K562 (cell line): ENCODE data around the gene SHANK3. TPM values are rescaled to one million over a fixed set of nuclear protein-coding genes. Genes with fewer than 3 reads are reported as not detected.

Source experiments
- ATAC-seq: fragments of 200-7000 bp; cut with Tn5 transposase; 3 replicates; pipeline ENCODE4 v1.9.1; 2020; ENCODE audit warnings: moderate library complexity
- BruUV-seq: library from RNA; stranded (reverse); fragments of 400-500 nt; replicated peaks from 2 replicates; lab custom pipeline; 2021; lab: Mats Ljungman, UMichigan
- CTCF ChIA-PET: fragments of 300-600 bp; formaldehyde crosslinking; extraction: SDS; loops from one replicate; lab custom pipeline; 2021; ENCODE audit warnings: low intra/inter-chr PET ratio; lab: Yijun Ruan, JAX
- POLR2A ChIA-PET: fragments of 300-600, 350-650 bp; sonication (Branson Sonifier 250); formaldehyde crosslinking; extraction: SDS; loops from one replicate; lab custom pipeline; 2021; ENCODE audit warnings: antibody characterized with exemption, inconsistent platforms; lab: Yijun Ruan, JAX
- DNase-seq, 4 experiments: peaks; one replicate each; pipeline versions ENCODE4 v3.0.0 to v3.0.0-alpha.2; 2011 to 2018; ENCODE audit warnings: low spot score in 3 of 4, mixed read lengths in 3 of 4; ENCODE audit errors: extremely low read depth in 1 of 4
- FAIRE-seq: peaks from 2 replicates; lab custom pipeline; 2011; peaks lifted over from hg19 to GRCh38; lab: Jason Lieb, UNC
- H2AFZ ChIP-seq: 2 replicates; pipeline ENCODE4 v1.6.0; 2011; ENCODE audit warnings: low read depth, low read length, control low read depth, inconsistent platforms
- H3K27ac ChIP-seq: fragments of 200-600 bp; 3 replicates; pipeline ENCODE4 v1.8.0; 2011; ENCODE audit warnings: low read depth, mild to moderate bottlenecking, control low read depth, inconsistent platforms, low read length, moderate library complexity, mixed read lengths; ENCODE audit errors: extremely low read depth
- H3K27me3 ChIP-seq, 2 experiments: fragments of 300-600 bp in 1 of 2; 2 replicates in 1 of 2; 3 replicates in 1 of 2; pipeline versions ENCODE4 v1.6.0 to v1.8.0; 2011; ENCODE audit warnings: inconsistent platforms in 2 of 2, low read length in 2 of 2, mild to moderate bottlenecking in 1 of 2, mixed read lengths in 1 of 2, moderate library complexity in 1 of 2; ENCODE audit not compliant: control insufficient read depth in 2 of 2, insufficient read depth in 2 of 2
- H3K36me3 ChIP-seq: fragments of 300-600 bp; 3 replicates; pipeline ENCODE4 v1.8.0; 2011; ENCODE audit warnings: mild to moderate bottlenecking, low read length, inconsistent platforms; ENCODE audit not compliant: control insufficient read depth, insufficient read depth
- H3K4me1 ChIP-seq, 2 experiments: fragments of 200-600 bp in 1 of 2; replicated peaks in 1 of 2; 2 replicates in 1 of 2; 3 replicates in 1 of 2; pipeline versions ENCODE4 v1.5.1 to v1.8.0; 2011; ENCODE audit warnings: inconsistent platforms in 2 of 2, low read length in 2 of 2, mild to moderate bottlenecking in 1 of 2, mixed read lengths in 1 of 2, moderate library complexity in 1 of 2; ENCODE audit not compliant: control insufficient read depth in 2 of 2, insufficient read depth in 2 of 2
- H3K4me2 ChIP-seq: 2 replicates; pipeline ENCODE4 v1.6.1; 2011; ENCODE audit warnings: low read length, control low read depth, inconsistent platforms, mixed read lengths; ENCODE audit not compliant: insufficient read depth
- H3K4me3 ChIP-seq: fragments of 200-600 bp; sonication (generic), shearing (Covaris generic); 2 replicates; pipeline ENCODE4 v1.5.1; 2016; ENCODE audit warnings: control low read depth, inconsistent platforms
- H3K79me2 ChIP-seq: fragments of 200-600 bp; 3 replicates; pipeline ENCODE4 v1.8.0; 2011; ENCODE audit warnings: low read length, inconsistent platforms; ENCODE audit not compliant: control insufficient read depth, insufficient read depth
- H3K9ac ChIP-seq, 2 experiments: 2 replicates each; pipeline versions ENCODE4 v1.6.0 to v1.6.1; 2011; ENCODE audit warnings: low read depth in 2 of 2, low read length in 2 of 2, control low read depth in 1 of 2, inconsistent platforms in 1 of 2, mild to moderate bottlenecking in 1 of 2, mixed read lengths in 1 of 2; ENCODE audit not compliant: insufficient read depth in 1 of 2
- H3K9me1 ChIP-seq: one replicate; pipeline ENCODE4 v1.6.0; 2011; ENCODE audit warnings: inconsistent platforms, mild to moderate bottlenecking, low read length, moderate library complexity; ENCODE audit not compliant: control insufficient read depth, insufficient read depth
- H3K9me3 ChIP-seq: replicated peaks from 2 replicates; pipeline ENCODE4 v1.5.1; 2011; ENCODE audit warnings: low read depth, low read length, inconsistent platforms; ENCODE audit not compliant: control insufficient read depth, insufficient read depth
- H4K20me1 ChIP-seq: replicated peaks from 2 replicates; pipeline ENCODE4 v1.6.1; 2011; ENCODE audit warnings: low read length, inconsistent platforms, mixed read lengths; ENCODE audit not compliant: control insufficient read depth, insufficient read depth
- DLX4 ChIP-seq: fragments of 250-450 bp; sonication (Bioruptor Pico); IDR thresholded peaks from 2 replicates; pipeline ENCODE4 v1.6.1; 2021; ENCODE audit warnings: mild to moderate bottlenecking
- DMBX1 ChIP-seq: fragments of 250-450 bp; sonication (Bioruptor Pico); IDR thresholded peaks from 2 replicates; pipeline ENCODE4 v1.8.0; 2022; ENCODE audit warnings: inconsistent platforms, mild to moderate bottlenecking, moderate library complexity, borderline replicate concordance
- DNMT1 ChIP-seq: fragments of 450-650 bp; IDR thresholded peaks from 2 replicates; pipeline ENCODE4 v1.6.1; 2016; ENCODE audit warnings: antibody characterized with exemption, mild to moderate bottlenecking
- IRF1 ChIP-seq: sonication (generic); formaldehyde crosslinking; IDR thresholded peaks from 2 replicates; pipeline ENCODE4 v1.8.0; 2022; ENCODE audit warnings: missing genetic modification reagents, mild to moderate bottlenecking, borderline replicate concordance
- MYNN ChIP-seq, 2 experiments: sonication (generic); formaldehyde crosslinking in 1 of 2; IDR thresholded peaks; 2 replicates each; pipeline versions ENCODE4 v1.5.0 to v1.6.1; 2016 to 2020; ENCODE audit warnings: antibody characterized with exemption in 1 of 2, missing genetic modification reagents in 1 of 2
- PCBP1 ChIP-seq: fragments of 200-400 bp; formaldehyde crosslinking; IDR thresholded peaks from 2 replicates; pipeline ENCODE4 v1.6.1; 2018; ENCODE audit warnings: mild to moderate bottlenecking, low read depth, low read length; ENCODE audit not compliant: poor library complexity, severe bottlenecking
- PHB2 ChIP-seq: fragments of 450-650 bp; IDR thresholded peaks from 2 replicates; pipeline ENCODE4 v1.6.1; 2017; ENCODE audit warnings: low read depth
- SRSF9 ChIP-seq: fragments of 200-400 bp; formaldehyde crosslinking; IDR thresholded peaks from 2 replicates; pipeline ENCODE4 v1.6.1; 2017; ENCODE audit warnings: low read depth, low read length, borderline replicate concordance
- TARDBP ChIP-seq: fragments of 450-650 bp; IDR thresholded peaks from 2 replicates; pipeline ENCODE4 v1.6.1; 2016
- THRAP3 ChIP-seq: fragments of 450-650 bp; IDR thresholded peaks from 2 replicates; pipeline ENCODE4 v1.6.1; 2016; ENCODE audit warnings: mild to moderate bottlenecking, inconsistent platforms, borderline replicate concordance
- VEZF1 ChIP-seq: fragments of 200-800 bp; sonication (Bioruptor generic); IDR thresholded peaks from 2 replicates; pipeline ENCODE4 v1.6.1; 2017; ENCODE audit warnings: missing genetic modification characterization, missing compliant biosample characterization
- ZNF212 ChIP-seq: fragments of 450-650 bp; formaldehyde crosslinking; IDR thresholded peaks from 2 replicates; pipeline ENCODE4 v1.4.0; 2020; ENCODE audit warnings: mild to moderate bottlenecking
- ZNF263 ChIP-seq: sonication (generic); formaldehyde crosslinking; IDR thresholded peaks from 2 replicates; pipeline ENCODE4 v1.8.0; 2022; ENCODE audit warnings: mild to moderate bottlenecking, missing genetic modification reagents, borderline replicate concordance
- ZNF830 ChIP-seq: fragments of 250-450 bp; sonication (Bioruptor Pico); IDR thresholded peaks from 2 replicates; pipeline ENCODE4 v1.5.0; 2021; ENCODE audit warnings: mild to moderate bottlenecking
- WGBS: fragments of 100-300 bp; shearing (Covaris generic); methylation state at CpG from one replicate; pipeline ENCODE4 v1.1.6; 2016; ENCODE audit warnings: low coverage, mixed read lengths; ENCODE audit not compliant: insufficient coverage; ENCODE audit errors: missing lambda C conversion rate; 5-methylcytosine and 5-hydroxymethylcytosine counted together
- in situ Hi-C: fragments of 300-500 bp; cut with MboI; formaldehyde crosslinking; loops from 4 replicates; pipeline ENCODE4 v1.15.0; 2018; ENCODE audit warnings: inconsistent platforms, mixed read lengths
- intact Hi-C: fragments of 100-400 bp; cut with micrococcal nuclease; formaldehyde crosslinking; loops from 2 replicates; pipeline ENCODE4 v1.14.2; 2022
- polyA plus RNA-seq, 8 experiments: library from polyadenylated mRNA; depleted of rRNA in 4 of 8; stranded (reverse) in 5 of 8; unstranded in 3 of 8; fragments of >200 nt; fragmentation: Nextera tagmentation in 2 of 8; fragmentation: Illumina TruSeq in 1 of 8; extraction: Ambion mirVana in 2 of 8; extraction: Trizol in 1 of 8; gene quantifications; 2 replicates each; pipeline versions ENCODE4 v1.2.1 to v1.2.3, GENCODE V29; 2011 to 2014; ENCODE audit warnings: inconsistent platforms in 1 of 8, missing spikeins in 1 of 8
- total RNA-seq, 7 experiments: library from RNA; depleted of rRNA in 6 of 7; stranded (reverse); fragments of >200 nt in 6 of 7; fragmentation: Illumina TruSeq in 2 of 7; extraction: Trizol in 2 of 7; gene quantifications; 2 replicates each; pipeline versions ENCODE4 v1.2.1 to v1.2.3, GENCODE V29; 2011 to 2021; ENCODE audit warnings: low replicate concordance in 1 of 7

SHANK3 gene
- total and polyA plus RNA-seq, 9 of the 15 experiments (the other 6 are each of a cell fraction or from before 2014, with no cell fraction given), result 0.01 to 0.07 (median 0.03) TPM; not detected in 6

GRCh38 chr22:50678218-50678650 lies 5.6 kb downstream of the SHANK3 start:
- intact Hi-C loops, result no loop called here
- peaks cover 0 to 17% of the 10 kb centered on the region in 2 experiments; a peak in 1 of 5 replicates for H3K4me1 ChIP-seq
- ATAC-seq, result no peak
- peaks cover 4 to 24% of the 10 kb centered on the region in 2 experiments; a peak in 4 of 5 replicates for H3K27me3 ChIP-seq
- H3K27ac ChIP-seq, result no peak overlapping the region
- H4K20me1 ChIP-seq, result no peaks in the 10 kb centered on the region
- H3K9me1 ChIP-seq, result no peaks in the 10 kb centered on the region
- no peaks in the 10 kb centered on the region for H3K36me3 ChIP-seq
- FAIRE-seq, result no peak
- no peak overlapping the region for H3K4me2 ChIP-seq
- H3K79me2 ChIP-seq, result no peaks in the 10 kb centered on the region
- DNase-seq, result no peak
- WGBS, result 25% methylated on average over 14 of the region's 17 CpGs
- H3K9ac ChIP-seq, result no peak overlapping the region
- TF ChIP-seq VEZF1 (no peak), ZNF263 (CRISPR knock-in tag) (no peak), PCBP1 (no peak), TARDBP (no peak), IRF1 (CRISPR knock-in tag) (no peak), THRAP3 (no peak), ZNF212 (no peak), MYNN (IDR thresholded peaks at IDR 0.05) (no peak), MYNN (CRISPR knock-in tag; IDR thresholded peaks at IDR 0.05) (no peak), DLX4 (CRISPR knock-in tag) (no peak), DMBX1 (CRISPR knock-in tag) (no peak), PHB2 (no peak), DNMT1 (no peak), ZNF830 (CRISPR knock-in tag) (no peak), SRSF9 (no peak)
- POLR2A ChIA-PET, result no interaction called here
- H3K4me3 ChIP-seq, result no peak overlapping the region
- H2AFZ ChIP-seq, result no peak overlapping the region
- CTCF ChIA-PET, result no interaction called here
- BruUV-seq, result no TSS peak
- in situ Hi-C loops, result no loop called here
- no peaks in the 10 kb centered on the region for H3K9me3 ChIP-seq
